Stimulated activated CD4-positive, alpha-beta T cell treated with anti-CD3 and anti-CD28 coated beads, Interleukin-1b, Interleukin-23, amount 100 ng/mL, for 1 hour (primary cell): Measurements from ENCODE around the gene NKX6-1.

Experiments used
- DNase-seq, 2 donors: peaks; one replicate each; pipeline ENCODE4 v3.0.0-alpha.2; 2020; ENCODE audit warnings: low read depth in 2 of 2

The NKX6-1 gene

GRCh38 chr4:84479663-84480062, 19.4 kb downstream of the NKX6-1 start:
- DNase-seq: no peak

- no peak for DNase-seq
Observed at GRCh38 chr4:84477738-84478137, 21.4 kb downstream of the NKX6-1 start.

GRCh38 chr4:84474107-84474506, 25.0 kb downstream of the NKX6-1 start:
- DNase-seq: no peak

GRCh38 chr4:84472154-84472553, 26.9 kb downstream of the NKX6-1 start:
- no peak for DNase-seq

GRCh38 chr4:84470204-84470785, 28.8 kb downstream of the NKX6-1 start:
- DNase-seq: no peak

- DNase-seq: no peak
Observed at GRCh38 chr4:84467601-84468000, 31.5 kb downstream of the NKX6-1 start.

- no peak for DNase-seq
Observed at GRCh38 chr4:84459783-84460182, 39.3 kb downstream of the NKX6-1 start.

GRCh38 chr4:84456157-84456556, 42.9 kb downstream of the NKX6-1 start:
- no peak for DNase-seq

- DNase-seq: no peak
Observed at GRCh38 chr4:84455697-84456096, 43.4 kb downstream of the NKX6-1 start.

- DNase-seq: no peak
Observed at GRCh38 chr4:84451546-84451945, 47.5 kb downstream of the NKX6-1 start.

GRCh38 chr4:84443523-84443922, 55.6 kb downstream of the NKX6-1 start:
- DNase-seq: no peak

- no peak for DNase-seq
Observed at GRCh38 chr4:84442778-84443177, 56.3 kb downstream of the NKX6-1 start.
